CD14-positive monocyte (primary cell): Measurements from ENCODE around the gene TFAP2C. TPM values are rescaled to one million over a fixed set of nuclear protein-coding genes. Genes with fewer than 3 reads are reported as not detected.

Source experiments
- DNase-seq, 3 donors: peaks; one replicate each; pipeline ENCODE4 v3.0.0-alpha.2; 2011 to 2022
- H2AFZ ChIP-seq: 2 replicates; pipeline ENCODE4 v1.6.0; 2012; ENCODE audit warnings: mild to moderate bottlenecking, low read depth, low read length, inconsistent platforms; ENCODE audit not compliant: insufficient read depth, poor library complexity, severe bottlenecking
- H3K27ac ChIP-seq, 2 donors: 1 replicate in 1 of 2; 2 replicates in 1 of 2; pipeline ENCODE4 v1.5.1; 2012 to 2013; ENCODE audit warnings: low read length in 2 of 2, control low read depth in 1 of 2, inconsistent platforms in 1 of 2, low read depth in 1 of 2, mild to moderate bottlenecking in 1 of 2
- H3K27me3 ChIP-seq, 2 donors: one replicate each; pipeline versions ENCODE4 v1.6.0 to v1.6.1; 2011 to 2013; ENCODE audit warnings: low read length in 2 of 2; ENCODE audit not compliant: control insufficient read depth in 2 of 2, insufficient read depth in 2 of 2
- H3K36me3 ChIP-seq, 2 donors: replicated peaks in 1 of 2; 1 replicate in 1 of 2; 2 replicates in 1 of 2; pipeline versions ENCODE4 v1.5.1 to v1.6.1; 2012 to 2013; ENCODE audit warnings: low read length in 2 of 2, control low read depth in 1 of 2, inconsistent platforms in 1 of 2, mild to moderate bottlenecking in 1 of 2; ENCODE audit not compliant: insufficient read depth in 2 of 2, control insufficient read depth in 1 of 2
- H3K4me1 ChIP-seq, 2 donors: 1 replicate in 1 of 2; 2 replicates in 1 of 2; pipeline versions ENCODE4 v1.5.1 to v1.6.1; 2012 to 2013; ENCODE audit warnings: low read length in 2 of 2, control low read depth in 1 of 2, inconsistent platforms in 1 of 2, mild to moderate bottlenecking in 1 of 2, moderate library complexity in 1 of 2; ENCODE audit not compliant: insufficient read depth in 2 of 2, control insufficient read depth in 1 of 2
- H3K4me2 ChIP-seq: replicated peaks from 2 replicates; pipeline ENCODE3; 2012; ENCODE audit warnings: low read length, moderate library complexity, mild to moderate bottlenecking; ENCODE audit not compliant: poor library complexity, severe bottlenecking; ENCODE audit errors: extremely low read depth
- H3K4me3 ChIP-seq, 3 experiments: fragments of 200-600 bp in 1 of 3; sonication (generic) in 1 of 3; replicated peaks in 1 of 3; 1 replicate in 2 of 3; 2 replicates in 1 of 3; pipeline ENCODE4 v1.5.1; 2011 to 2013; ENCODE audit warnings: low read length in 3 of 3, mild to moderate bottlenecking in 3 of 3, control low read depth in 2 of 3, low read depth in 2 of 3, inconsistent platforms in 1 of 3, moderate library complexity in 1 of 3
- H3K79me2 ChIP-seq: 2 replicates; pipeline ENCODE4 v1.6.0; 2012; ENCODE audit warnings: mild to moderate bottlenecking, control low read depth, inconsistent platforms, low read length, moderate library complexity; ENCODE audit not compliant: insufficient read depth
- H3K9ac ChIP-seq: 2 replicates; pipeline ENCODE4 v1.6.0; 2017; ENCODE audit warnings: low read length, mild to moderate bottlenecking; ENCODE audit not compliant: insufficient read depth, poor library complexity, severe bottlenecking
- H3K9me3 ChIP-seq, 2 donors: replicated peaks in 1 of 2; 1 replicate in 1 of 2; 2 replicates in 1 of 2; pipeline versions ENCODE4 v1.5.1 to v1.6.1; 2012 to 2013; ENCODE audit warnings: low read length in 2 of 2, control low read depth in 1 of 2; ENCODE audit not compliant: control insufficient read depth in 1 of 2, insufficient read depth in 1 of 2
- H4K20me1 ChIP-seq: 2 replicates; pipeline ENCODE4 v1.6.0; 2012; ENCODE audit warnings: mild to moderate bottlenecking, low read length, control low read depth, moderate library complexity; ENCODE audit not compliant: insufficient read depth
- H3K27ac Mint-ChIP-seq, 7 donors: one replicate each; pipeline ENCODE4 v1.8.0; 2020; ENCODE audit warnings: mild to moderate bottlenecking in 7 of 7, mixed read lengths in 7 of 7, moderate library complexity in 6 of 7, inconsistent platforms in 2 of 7
- H3K27me3 Mint-ChIP-seq, 3 donors: one replicate each; pipeline ENCODE4 v1.8.0; 2021 to 2022; ENCODE audit warnings: low read depth in 3 of 3, mild to moderate bottlenecking in 3 of 3, mixed read lengths in 3 of 3, moderate library complexity in 3 of 3, inconsistent platforms in 1 of 3
- H3K36me3 Mint-ChIP-seq, 2 donors: one replicate each; pipeline ENCODE4 v1.8.0; 2020; ENCODE audit warnings: mixed read lengths in 2 of 2, inconsistent platforms in 1 of 2, mild to moderate bottlenecking in 1 of 2
- H3K4me1 Mint-ChIP-seq: one replicate; pipeline ENCODE4 v1.8.0; 2020; ENCODE audit warnings: mild to moderate bottlenecking, mixed read lengths
- H3K4me3 Mint-ChIP-seq, 2 donors: one replicate each; pipeline ENCODE4 v1.8.0; 2020; ENCODE audit warnings: mild to moderate bottlenecking in 2 of 2, mixed read lengths in 2 of 2, moderate library complexity in 1 of 2
- H3K9me3 Mint-ChIP-seq, 7 donors: one replicate each; pipeline ENCODE4 v1.8.0; 2020 to 2022; ENCODE audit warnings: mixed read lengths in 7 of 7, mild to moderate bottlenecking in 6 of 7, moderate library complexity in 6 of 7, inconsistent platforms in 2 of 7
- WGBS: methylation state at CpG from one replicate; pipeline ENCODE4 v1.1.5; 2013; ENCODE audit warnings: missing lambda C conversion rate; ENCODE audit not compliant: insufficient coverage; 5-methylcytosine and 5-hydroxymethylcytosine counted together
- intact Hi-C, 2 donors: fragments of 100-400 bp; cut with micrococcal nuclease; formaldehyde crosslinking; loops; one replicate each; pipeline versions ENCODE4 v1.15.0 to v1.15.1; 2023
- polyA plus RNA-seq, 3 donors: library from polyadenylated mRNA; depleted of rRNA in 1 of 3; unstranded in 2 of 3; stranded (reverse) in 1 of 3; fragments of 300-500 nt in 2 of 3; fragments of >200 nt in 1 of 3; fragmentation: Illumina TruSeq in 2 of 3; gene quantifications; 1 replicate in 2 of 3; 2 replicates in 1 of 3; pipeline ENCODE4 v1.2.3, GENCODE V29; 2012 to 2021
- TF ChIP-seq, protein P1 (sequence below): fragments of 200-600 bp; IDR thresholded peaks from one replicate; pipeline ENCODE4 v1.8.0; 2022; ENCODE audit warnings: antibody characterized with exemption, mild to moderate bottlenecking

The TFAP2C gene
- polyA plus RNA-seq, 3 donors, result not detected

DNA sequence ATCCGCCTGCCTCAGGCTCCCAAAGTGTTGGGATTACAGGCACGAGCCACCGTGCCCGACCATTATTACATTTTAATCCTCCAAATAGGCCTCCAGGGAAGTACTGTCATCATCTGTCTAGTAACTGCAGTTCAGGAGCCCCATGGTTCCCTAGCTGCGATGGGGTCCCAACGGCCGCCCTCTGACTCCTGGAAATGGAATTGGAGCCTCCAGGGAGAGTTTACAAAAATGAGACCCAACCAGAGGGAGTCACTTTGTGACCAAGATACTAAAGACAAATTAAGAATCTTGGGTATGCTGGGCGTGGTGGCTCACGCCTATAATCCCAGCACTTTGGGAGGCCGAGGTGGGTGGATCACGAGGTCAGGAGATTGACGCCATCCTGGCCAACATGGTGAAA is 36.7 kb downstream of the TFAP2C start:
- H3K79me2 ChIP-seq, result no peaks in the 10 kb centered on the region
- H4K20me1 ChIP-seq, result no peaks in the 10 kb centered on the region
- Mint-ChIP-seq H3K4me3 (no peak overlapping the region), H3K36me3 (no peaks in the 10 kb centered on the region), H3K4me1 (no peaks in the 10 kb centered on the region), H3K9me3 (peaks cover 0 to 4% (median 0%) of the 10 kb centered on the region in 7 donors), H3K27me3 (peaks cover 2 to 10% (median 6%) of the 10 kb centered on the region in 3 donors), H3K27ac (no peak overlapping the region)
- TF ChIP-seq, protein P1, sequence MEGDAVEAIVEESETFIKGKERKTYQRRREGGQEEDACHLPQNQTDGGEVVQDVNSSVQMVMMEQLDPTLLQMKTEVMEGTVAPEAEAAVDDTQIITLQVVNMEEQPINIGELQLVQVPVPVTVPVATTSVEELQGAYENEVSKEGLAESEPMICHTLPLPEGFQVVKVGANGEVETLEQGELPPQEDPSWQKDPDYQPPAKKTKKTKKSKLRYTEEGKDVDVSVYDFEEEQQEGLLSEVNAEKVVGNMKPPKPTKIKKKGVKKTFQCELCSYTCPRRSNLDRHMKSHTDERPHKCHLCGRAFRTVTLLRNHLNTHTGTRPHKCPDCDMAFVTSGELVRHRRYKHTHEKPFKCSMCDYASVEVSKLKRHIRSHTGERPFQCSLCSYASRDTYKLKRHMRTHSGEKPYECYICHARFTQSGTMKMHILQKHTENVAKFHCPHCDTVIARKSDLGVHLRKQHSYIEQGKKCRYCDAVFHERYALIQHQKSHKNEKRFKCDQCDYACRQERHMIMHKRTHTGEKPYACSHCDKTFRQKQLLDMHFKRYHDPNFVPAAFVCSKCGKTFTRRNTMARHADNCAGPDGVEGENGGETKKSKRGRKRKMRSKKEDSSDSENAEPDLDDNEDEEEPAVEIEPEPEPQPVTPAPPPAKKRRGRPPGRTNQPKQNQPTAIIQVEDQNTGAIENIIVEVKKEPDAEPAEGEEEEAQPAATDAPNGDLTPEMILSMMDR, result no peak
- no peaks in the 10 kb centered on the region for H3K27me3 ChIP-seq
- intact Hi-C loops, result no loop called here
- DNase-seq, result no peak
- no peak overlapping the region for H3K9ac ChIP-seq
- H3K4me2 ChIP-seq, result no peak overlapping the region
- no peaks in the 10 kb centered on the region for H3K36me3 ChIP-seq
- no peaks in the 10 kb centered on the region for H3K4me1 ChIP-seq
- no peaks in the 10 kb centered on the region for H3K9me3 ChIP-seq
- 93% methylated on average over 4 of the region's 12 CpGs for WGBS
- no peak overlapping the region for H2AFZ ChIP-seq
- no peak overlapping the region for H3K4me3 ChIP-seq
- no peak overlapping the region for H3K27ac ChIP-seq

- H3K27ac ChIP-seq, result no peak overlapping the region
- H3K27ac Mint-ChIP-seq, result peak overlapping the region in 1 of 7 donors; percentile 3
- H3K36me3 Mint-ChIP-seq, result no peaks in the 10 kb centered on the region
Measured at GRCh38 chr20:56673450-56673849, 44.3 kb downstream of the TFAP2C start.

More at GRCh38 chr20:56673450-56673849, 44.3 kb downstream of the TFAP2C start:
- Mint-ChIP-seq H3K27me3 (peaks cover 2 to 15% (median 2%) of the 10 kb centered on the region in 3 donors), H3K4me3 (no peak overlapping the region), H3K9me3 (no peaks in the 10 kb centered on the region), H3K4me1 (no peaks in the 10 kb centered on the region)
- Histone ChIP-seq H2AFZ (no peak overlapping the region), H3K79me2 (no peaks in the 10 kb centered on the region), H3K36me3 (no peaks in the 10 kb centered on the region), H3K9me3 (no peaks in the 10 kb centered on the region), H3K4me2 (no peak overlapping the region), H3K9ac (no peak overlapping the region), H3K27me3 (no peaks in the 10 kb centered on the region), H4K20me1 (no peaks in the 10 kb centered on the region), H3K4me1 (no peaks in the 10 kb centered on the region), H3K4me3 (no peak overlapping the region)
- WGBS, result 89% methylated on average over 4 of the region's 5 CpGs
- TF ChIP-seq, protein P1, result no peak
- intact Hi-C loops, result no loop called here
- no peak for DNase-seq
